DOHH2 (cell line): Measurements from ENCODE around the gene WDR18.

ENCODE experiments used
- H3F3A ChIP-seq: fragments of 200-600 bp; sonication (generic), shearing (Covaris generic); 2 replicates; pipeline ENCODE4 v1.6.0; 2016; ENCODE audit warnings: antibody characterized with exemption, mild to moderate bottlenecking; ENCODE audit not compliant: control insufficient read depth, insufficient read depth
- H3K27ac ChIP-seq: fragments of 200-600 bp; sonication (generic); 2 replicates; pipeline ENCODE4 v1.5.1; 2014; ENCODE audit warnings: low read depth, mild to moderate bottlenecking, low read length, moderate library complexity
- H3K27me3 ChIP-seq: fragments of 200-600 bp; sonication (generic); 2 replicates; pipeline ENCODE4 v1.6.1; 2014; ENCODE audit warnings: mild to moderate bottlenecking, low read length, mixed read lengths; ENCODE audit not compliant: control insufficient read depth
- H3K36me3 ChIP-seq: fragments of 200-600 bp; sonication (generic); 2 replicates; pipeline ENCODE4 v1.6.1; 2014; ENCODE audit warnings: mild to moderate bottlenecking, low read length, moderate library complexity, mixed read lengths; ENCODE audit not compliant: control insufficient read depth
- H3K4me1 ChIP-seq: fragments of 200-600 bp; sonication (generic); 2 replicates; pipeline ENCODE4 v1.6.1; 2014; ENCODE audit warnings: mild to moderate bottlenecking, low read length, mixed read lengths; ENCODE audit not compliant: control insufficient read depth
- H3K4me2 ChIP-seq: fragments of 200-600 bp; sonication (generic); 2 replicates; pipeline ENCODE4 v1.6.0; 2014; ENCODE audit warnings: mild to moderate bottlenecking, low read length, moderate library complexity
- H3K4me3 ChIP-seq: fragments of 200-600 bp; sonication (generic); 2 replicates; pipeline ENCODE4 v1.5.1; 2014; ENCODE audit warnings: mild to moderate bottlenecking, low read length, mixed read lengths
- H3K79me2 ChIP-seq: fragments of 200-600 bp; sonication (generic); 2 replicates; pipeline ENCODE4 v1.6.1; 2014; ENCODE audit warnings: mild to moderate bottlenecking, low read length, mixed read lengths; ENCODE audit not compliant: control insufficient read depth
- H3K9me2 ChIP-seq: fragments of 200-600 bp; sonication (generic); replicated peaks from 2 replicates; pipeline ENCODE4 v1.6.1; 2014; ENCODE audit warnings: mild to moderate bottlenecking, low read length, mixed read lengths; ENCODE audit not compliant: control insufficient read depth
- H3K9me3 ChIP-seq: fragments of 200-600 bp; sonication (generic); 2 replicates; pipeline ENCODE4 v1.6.1; 2014; ENCODE audit warnings: antibody characterized with exemption, low read length, mixed read lengths; ENCODE audit not compliant: control insufficient read depth, insufficient read depth
- H4K20me1 ChIP-seq: fragments of 200-600 bp; sonication (generic); 2 replicates; pipeline ENCODE4 v1.6.0; 2014; ENCODE audit warnings: low read depth, mild to moderate bottlenecking, antibody characterized with exemption, low read length, moderate library complexity; ENCODE audit not compliant: control insufficient read depth, insufficient read depth
- CTCF ChIP-seq: fragments of 200-600 bp; sonication (generic); IDR thresholded peaks from one replicate; pipeline ENCODE4 v1.5.1; 2014; ENCODE audit warnings: antibody characterized with exemption, mild to moderate bottlenecking, low read depth, low read length; ENCODE audit not compliant: poor library complexity, severe bottlenecking
- EZH2phosphoT487 ChIP-seq: fragments of 200-600 bp; sonication (generic); IDR thresholded peaks from 2 replicates; pipeline ENCODE4 v1.6.1; 2017; ENCODE audit warnings: borderline replicate concordance, mild to moderate bottlenecking, antibody characterized with exemption, low read length, moderate library complexity, mixed read lengths

WDR18 gene

DNA sequence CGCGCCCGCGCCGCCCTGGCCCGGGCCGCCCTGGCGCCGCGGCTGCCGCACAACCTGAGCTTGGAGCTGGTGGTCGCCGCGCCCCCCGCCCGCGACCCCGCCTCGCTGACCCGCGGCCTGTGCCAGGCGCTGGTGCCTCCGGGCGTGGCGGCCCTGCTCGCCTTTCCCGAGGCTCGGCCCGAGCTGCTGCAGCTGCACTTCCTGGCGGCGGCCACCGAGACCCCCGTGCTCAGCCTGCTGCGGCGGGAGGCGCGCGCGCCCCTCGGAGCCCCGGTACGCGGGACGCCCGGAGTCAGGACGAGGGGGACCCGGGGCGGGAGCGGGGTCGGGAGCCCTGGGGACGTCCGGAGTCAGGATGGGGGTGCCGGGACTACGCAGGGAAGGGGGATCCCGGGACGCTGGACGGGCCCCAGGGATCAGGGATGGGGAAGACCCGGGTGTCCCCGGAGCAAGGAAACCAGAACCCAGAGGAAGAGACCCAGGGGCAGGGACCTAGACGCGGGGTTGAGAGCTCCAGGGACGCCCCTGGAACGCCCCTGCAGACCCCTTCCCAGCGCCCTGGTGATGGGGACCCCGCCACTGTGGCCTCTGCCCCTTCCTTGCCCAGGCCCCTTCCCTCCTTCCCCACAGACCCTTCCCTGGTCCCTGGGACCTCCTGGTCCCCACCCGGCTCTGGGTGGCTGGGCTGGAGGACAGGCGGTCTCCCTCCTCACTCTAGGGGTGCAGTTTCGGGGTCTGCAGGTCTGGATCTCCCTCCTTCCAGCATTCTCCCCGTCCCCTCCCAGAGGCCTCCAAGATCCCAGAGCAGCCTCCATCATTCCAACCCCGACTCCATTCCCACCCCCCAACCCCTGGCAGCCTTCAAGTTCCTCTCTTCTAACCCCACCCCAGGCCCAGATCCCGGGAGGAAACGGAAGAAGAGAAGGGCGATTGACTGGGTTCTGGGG lies 16.7 kb downstream of the WDR18 start:
- Histone ChIP-seq H3K9me2 (no peaks in the 10 kb centered on the region), H3K4me1 (peaks cover 16% of the 10 kb centered on the region), H3K4me2 (0 out of 2 replicates have a peak overlapping the region, but pooled peaks have one; percentile 14), H4K20me1 (no peaks in the 10 kb centered on the region), H3K27me3 (peaks cover 42% of the 10 kb centered on the region), H3K79me2 (no peaks in the 10 kb centered on the region), H3K36me3 (no peaks in the 10 kb centered on the region), H3K4me3 (no peak overlapping the region), H3F3A (0 out of 2 replicates have a peak, but pooled peaks cover 3% of the 10 kb centered on the region), H3K9me3 (no peaks in the 10 kb centered on the region), H3K27ac (no peak overlapping the region)
- TF ChIP-seq CTCF: no peak
- TF ChIP-seq EZH2phosphoT487: no peak

- Histone ChIP-seq H3K4me1 (peaks cover 11% of the 10 kb centered on the region), H3F3A (0 out of 2 replicates have a peak, but pooled peaks cover 3% of the 10 kb centered on the region), H3K27ac (no peak overlapping the region), H3K9me2 (no peaks in the 10 kb centered on the region), H3K9me3 (no peaks in the 10 kb centered on the region), H3K4me2 (0 out of 2 replicates have a peak overlapping the region, but pooled peaks have one; percentile 14), H3K79me2 (no peaks in the 10 kb centered on the region), H3K36me3 (peaks cover 1% of the 10 kb centered on the region; the same call in 1 of the 2 replicates), H3K4me3 (no peak overlapping the region), H4K20me1 (no peaks in the 10 kb centered on the region), H3K27me3 (peaks cover 34% of the 10 kb centered on the region)
- TF ChIP-seq CTCF (peak; percentile 95), EZH2phosphoT487 (no peak)
Observed at GRCh38 chr19:1001538-1002166, 17.5 kb downstream of the WDR18 start.

- no peaks in the 10 kb centered on the region for H4K20me1 ChIP-seq
- H3K9me2 ChIP-seq: no peaks in the 10 kb centered on the region
- peaks cover 11% of the 10 kb centered on the region for H3K4me1 ChIP-seq
- H3K79me2 ChIP-seq: no peaks in the 10 kb centered on the region
- no peaks in the 10 kb centered on the region for H3K9me3 ChIP-seq
- H3K27me3 ChIP-seq: peaks cover 29% of the 10 kb centered on the region
- H3F3A ChIP-seq: 0 out of 2 replicates have a peak, but pooled peaks cover 3% of the 10 kb centered on the region
- TF ChIP-seq CTCF: no peak
- TF ChIP-seq EZH2phosphoT487: no peak
- no peak overlapping the region for H3K27ac ChIP-seq
- no peak overlapping the region for H3K4me3 ChIP-seq
- H3K36me3 ChIP-seq: peaks cover 9% of the 10 kb centered on the region; the same call in 1 of the 2 replicates
- no peak overlapping the region for H3K4me2 ChIP-seq
Observed at GRCh38 chr19:1002600-1002999, 18.5 kb downstream of the WDR18 start.
